Neural progenitor cell (in vitro differentiated cells): Measurements from ENCODE around the gene TSPAN13. TPM values are rescaled to one million over a fixed set of nuclear protein-coding genes. Genes with fewer than 3 reads are reported as not detected.

Experiments
- DNase-seq: peaks from one replicate; pipeline ENCODE4 v3.0.0-alpha.2; 2016; ENCODE audit warnings: low spot score
- H2AFZ ChIP-seq: fragments of 200-600 bp; sonication (generic); replicated peaks from 2 replicates; pipeline ENCODE4 v1.6.1; 2016; ENCODE audit warnings: antibody characterized with exemption
- H3F3A ChIP-seq: fragments of 200-600 bp; sonication (generic); 2 replicates; pipeline ENCODE4 v1.6.1; 2016; ENCODE audit warnings: antibody characterized with exemption, low read depth
- H3K27ac ChIP-seq: fragments of 200-600 bp; sonication (generic); 2 replicates; pipeline ENCODE4 v1.5.1; 2016; ENCODE audit warnings: mild to moderate bottlenecking
- H3K27me3 ChIP-seq: fragments of 200-600 bp; sonication (generic); 2 replicates; pipeline ENCODE4 v1.6.1; 2016; ENCODE audit warnings: mild to moderate bottlenecking, moderate library complexity
- H3K36me3 ChIP-seq: fragments of 200-600 bp; sonication (generic); 2 replicates; pipeline ENCODE4 v1.5.1; 2016
- H3K4me1 ChIP-seq: fragments of 200-600 bp; sonication (generic); 2 replicates; pipeline ENCODE4 v1.6.1; 2016; ENCODE audit warnings: mixed run types
- H3K4me2 ChIP-seq: fragments of 200-600 bp; sonication (generic); 2 replicates; pipeline ENCODE4 v1.6.1; 2016
- H3K4me3 ChIP-seq: fragments of 200-600 bp; sonication (generic); 2 replicates; pipeline ENCODE4 v1.5.1; 2016
- H3K79me2 ChIP-seq: fragments of 200-600 bp; sonication (generic); 2 replicates; pipeline ENCODE4 v1.6.1; 2016; ENCODE audit warnings: low read depth
- H3K9ac ChIP-seq: fragments of 200-600 bp; sonication (generic); 2 replicates; pipeline ENCODE4 v1.6.1; 2016
- H3K9me3 ChIP-seq: fragments of 200-600 bp; sonication (generic); 2 replicates; pipeline ENCODE4 v1.5.1; 2016; ENCODE audit warnings: low read depth
- H4K20me1 ChIP-seq: fragments of 200-600 bp; sonication (generic); 2 replicates; pipeline ENCODE4 v1.6.1; 2016; ENCODE audit warnings: low read depth
- H3K27ac Mint-ChIP-seq: 3 replicates; pipeline ENCODE4 v1.8.0; 2021; ENCODE audit warnings: mixed read lengths
- H3K27me3 Mint-ChIP-seq: 2 replicates; pipeline ENCODE4 v1.8.0; 2022; ENCODE audit warnings: low read depth, mild to moderate bottlenecking, inconsistent platforms, moderate library complexity, mixed read lengths; ENCODE audit not compliant: insufficient read depth
- H3K36me3 Mint-ChIP-seq: 3 replicates; pipeline ENCODE4 v1.8.0; 2021; ENCODE audit warnings: mixed read lengths
- H3K4me1 Mint-ChIP-seq: 3 replicates; pipeline ENCODE4 v1.8.0; 2021; ENCODE audit warnings: mixed read lengths
- H3K4me3 Mint-ChIP-seq: 3 replicates; pipeline ENCODE4 v1.8.0; 2021; ENCODE audit warnings: mild to moderate bottlenecking, moderate library complexity, mixed read lengths
- H3K9me3 Mint-ChIP-seq: 3 replicates; pipeline ENCODE4 v1.8.0; 2020; ENCODE audit warnings: mixed read lengths
- CTCF ChIP-seq: fragments of 200-600 bp; sonication (generic); IDR thresholded peaks from 2 replicates; pipeline ENCODE4 v1.5.1; 2017; ENCODE audit warnings: antibody characterized with exemption, mild to moderate bottlenecking
- EZH2 ChIP-seq: fragments of 200-600 bp; sonication (generic); IDR thresholded peaks from 2 replicates; pipeline ENCODE4 v1.6.1; 2017; ENCODE audit warnings: antibody characterized with exemption, mild to moderate bottlenecking, moderate library complexity
- EZH2phosphoT487 ChIP-seq: fragments of 200-600 bp; sonication (generic); IDR thresholded peaks from 2 replicates; pipeline ENCODE4 v1.6.1; 2017; ENCODE audit warnings: antibody characterized with exemption
- total RNA-seq: library from RNA; depleted of rRNA; stranded (reverse); fragments of >200 nt; gene quantifications from 2 replicates; pipeline ENCODE4 v1.2.3, GENCODE V29; 2015; ENCODE audit warnings: low replicate concordance

TSPAN13 gene
- total RNA-seq, 1 donor from 2014 or later = 41.2 TPM

GRCh38 chr7:16774986-16775385 is 21.4 kb downstream of the TSPAN13 start:
- Mint-ChIP-seq H3K4me1 (peaks cover 7% of the 10 kb centered on the region), H3K27me3 (no peaks in the 10 kb centered on the region), H3K36me3 (peaks cover 1% of the 10 kb centered on the region), H3K27ac (no peak overlapping the region), H3K4me3 (no peak overlapping the region), H3K9me3 (peaks cover 3% of the 10 kb centered on the region)
- H3K36me3 ChIP-seq = no peaks in the 10 kb centered on the region
- H3K4me1 ChIP-seq = peaks cover 25% of the 10 kb centered on the region
- H3K4me2 ChIP-seq = no peak overlapping the region
- no peak overlapping the region for H3K9ac ChIP-seq
- no peak overlapping the region for H2AFZ ChIP-seq
- no peaks in the 10 kb centered on the region for H3K9me3 ChIP-seq
- no peak overlapping the region for H3K4me3 ChIP-seq
- no peaks in the 10 kb centered on the region for H3K27me3 ChIP-seq
- no peak overlapping the region for H3K27ac ChIP-seq
- TF ChIP-seq EZH2 (no peak), CTCF (no peak), EZH2phosphoT487 (no peak)
- H3K79me2 ChIP-seq = no peaks in the 10 kb centered on the region
- peaks cover 2% of the 10 kb centered on the region for H4K20me1 ChIP-seq
- peaks cover 8% of the 10 kb centered on the region for H3F3A ChIP-seq
- no peak for DNase-seq

GRCh38 chr7:16776053-16776452 is 22.5 kb downstream of the TSPAN13 start:
- Histone ChIP-seq H3K79me2 (no peaks in the 10 kb centered on the region), H3F3A (peaks cover 8% of the 10 kb centered on the region), H4K20me1 (peaks cover 2% of the 10 kb centered on the region), H3K27me3 (no peaks in the 10 kb centered on the region), H2AFZ (no peak overlapping the region), H3K4me1 (peaks cover 25% of the 10 kb centered on the region), H3K4me2 (peak overlapping the region; percentile 4), H3K9ac (no peak overlapping the region), H3K9me3 (no peaks in the 10 kb centered on the region), H3K27ac (no peak overlapping the region), H3K36me3 (no peaks in the 10 kb centered on the region), H3K4me3 (no peak overlapping the region)
- no peak overlapping the region for H3K4me3 Mint-ChIP-seq
- peaks cover 7% of the 10 kb centered on the region for H3K4me1 Mint-ChIP-seq
- TF ChIP-seq EZH2 (no peak), CTCF (peak; percentile 7)
- DNase-seq = peak; percentile 39
- peaks cover 3% of the 10 kb centered on the region for H3K36me3 Mint-ChIP-seq
- H3K9me3 Mint-ChIP-seq = no peaks in the 10 kb centered on the region
- no peak overlapping the region for H3K27ac Mint-ChIP-seq
- H3K27me3 Mint-ChIP-seq = no peaks in the 10 kb centered on the region

GRCh38 chr7:16778476-16778875 is 24.9 kb downstream of the TSPAN13 start:
- Mint-ChIP-seq H3K27ac (no peak overlapping the region), H3K4me1 (peaks cover 7% of the 10 kb centered on the region), H3K4me3 (no peak overlapping the region), H3K9me3 (no peaks in the 10 kb centered on the region), H3K27me3 (no peaks in the 10 kb centered on the region), H3K36me3 (peaks cover 2% of the 10 kb centered on the region)
- no peaks in the 10 kb centered on the region for H3K79me2 ChIP-seq
- TF ChIP-seq EZH2 (no peak), EZH2phosphoT487 (no peak), CTCF (no peak)
- no peak overlapping the region for H3K4me2 ChIP-seq
- peaks cover 2% of the 10 kb centered on the region for H4K20me1 ChIP-seq
- H3K4me1 ChIP-seq = peaks cover 25% of the 10 kb centered on the region
- H3K9me3 ChIP-seq = no peaks in the 10 kb centered on the region
- no peak overlapping the region for H3K4me3 ChIP-seq
- no peak overlapping the region for H2AFZ ChIP-seq
- no peak for DNase-seq
- no peaks in the 10 kb centered on the region for H3K36me3 ChIP-seq
- H3K27ac ChIP-seq = no peak overlapping the region
- no peaks in the 10 kb centered on the region for H3K27me3 ChIP-seq
- H3F3A ChIP-seq = peaks cover 8% of the 10 kb centered on the region
- no peak overlapping the region for H3K9ac ChIP-seq
